Fibroblast of pulmonary artery (primary cell): ENCODE measurements around the gene PHLDA1.
A peak's percentile ranks its signal among the peaks of the same experiment; 100 is the strongest.
"Not testable (repeated sequence)": the region's sequence is repeated elsewhere in the genome, so short reads cannot be mapped to it uniquely, and the experiment has no call there.

Source experiments
- DNase-seq: peaks from one replicate; pipeline ENCODE4 v3.0.0-alpha.2; 2010; ENCODE audit warnings: low read depth
- H3K4me3 ChIP-seq: replicated peaks from 2 replicates; pipeline ENCODE4 v1.5.1; 2011; ENCODE audit warnings: low read depth, mild to moderate bottlenecking, control low read depth, low read length, moderate library complexity
- CTCF ChIP-seq: IDR thresholded peaks from 2 replicates; pipeline ENCODE4 v1.5.1; 2011; ENCODE audit warnings: mild to moderate bottlenecking, control low read depth, low read length, inconsistent platforms; ENCODE audit errors: missing control alignments

PHLDA1 gene

GRCh38 chr12:75996861-75997447, 34.6 kb downstream of the PHLDA1 start:
- no peak for TF ChIP-seq CTCF
- H3K4me3 ChIP-seq, result no peak overlapping the region
- peak; percentile 40 for DNase-seq

- TF ChIP-seq CTCF, result no peak
- no peak for DNase-seq
- no peak overlapping the region for H3K4me3 ChIP-seq
Observed at GRCh38 chr12:75995691-75996090, 35.9 kb downstream of the PHLDA1 start.

GRCh38 chr12:75994069-75994740, 37.4 kb downstream of the PHLDA1 start:
- DNase-seq, result no peak
- no peak overlapping the region for H3K4me3 ChIP-seq
- no peak for TF ChIP-seq CTCF

GRCh38 chr12:75991753-75992152, 39.8 kb downstream of the PHLDA1 start:
- TF ChIP-seq CTCF, result no peak
- DNase-seq, result no peak
- no peak overlapping the region for H3K4me3 ChIP-seq

- H3K4me3 ChIP-seq, result no peak overlapping the region
- TF ChIP-seq CTCF, result no peak
Observed at GRCh38 chr12:75990189-75990912, 41.2 kb downstream of the PHLDA1 start.

GRCh38 chr12:75987709-75988108, 43.9 kb downstream of the PHLDA1 start:
- not testable (repeated sequence) for DNase-seq, H3K4me3 ChIP-seq

More at GRCh38 chr12:75990189-75990912, 41.2 kb downstream of the PHLDA1 start:
- DNase-seq, result no peak

- no peak overlapping the region for H3K4me3 ChIP-seq
- no peak for TF ChIP-seq CTCF
- no peak for DNase-seq
Observed at GRCh38 chr12:75986001-75986746, 45.4 kb downstream of the PHLDA1 start.
